Trophoblast cell (in vitro differentiated cells and primary cell): ENCODE measurements around the gene SNPH.

ENCODE experiments used
- DNase-seq, 2 donors: peaks; one replicate each; pipeline ENCODE4 v3.0.0-alpha.2; 2016
- H2AFZ ChIP-seq: 2 replicates; pipeline ENCODE4 v1.6.1; 2013; ENCODE audit warnings: low read length, moderate library complexity, mild to moderate bottlenecking; ENCODE audit not compliant: insufficient read depth, poor library complexity
- H2AK5ac ChIP-seq: 2 replicates; pipeline ENCODE4 v1.6.1; 2013; ENCODE audit warnings: mild to moderate bottlenecking, low read length
- H2BK120ac ChIP-seq: 2 replicates; pipeline ENCODE4 v1.6.1; 2013; ENCODE audit warnings: low read length, mild to moderate bottlenecking, moderate library complexity; ENCODE audit not compliant: insufficient read depth, poor library complexity
- H2BK12ac ChIP-seq: 2 replicates; pipeline ENCODE4 v1.6.1; 2013; ENCODE audit warnings: mild to moderate bottlenecking, low read length, moderate library complexity
- H2BK5ac ChIP-seq: 2 replicates; pipeline ENCODE4 v1.6.1; 2013; ENCODE audit warnings: low read length, low read depth, moderate library complexity, mild to moderate bottlenecking; ENCODE audit not compliant: poor library complexity
- H3K14ac ChIP-seq: 2 replicates; pipeline ENCODE4 v1.6.1; 2013; ENCODE audit warnings: mild to moderate bottlenecking, low read length
- H3K18ac ChIP-seq: 2 replicates; pipeline ENCODE4 v1.6.1; 2013; ENCODE audit warnings: mild to moderate bottlenecking, low read length
- H3K23ac ChIP-seq: 2 replicates; pipeline ENCODE4 v1.6.1; 2013; ENCODE audit warnings: low read length
- H3K27ac ChIP-seq: 2 replicates; pipeline ENCODE4 v1.5.1; 2013; ENCODE audit warnings: low read depth, mild to moderate bottlenecking, inconsistent platforms, low read length, moderate library complexity
- H3K27me3 ChIP-seq: 2 replicates; pipeline ENCODE4 v1.6.1; 2013; ENCODE audit warnings: inconsistent platforms, mild to moderate bottlenecking, low read length, moderate library complexity; ENCODE audit not compliant: insufficient read depth
- H3K36me3 ChIP-seq, 2 experiments: 1 replicate in 1 of 2; 2 replicates in 1 of 2; pipeline ENCODE4 v1.6.1; 2013; ENCODE audit warnings: low read length in 2 of 2, mild to moderate bottlenecking in 2 of 2, moderate library complexity in 1 of 2; ENCODE audit not compliant: insufficient read depth in 2 of 2, control insufficient read depth in 1 of 2
- H3K4ac ChIP-seq: 2 replicates; pipeline ENCODE4 v1.6.1; 2013; ENCODE audit warnings: low read depth, mild to moderate bottlenecking, low read length, moderate library complexity
- H3K4me1 ChIP-seq, 2 experiments: 1 replicate in 1 of 2; 2 replicates in 1 of 2; pipeline ENCODE4 v1.6.1; 2013; ENCODE audit warnings: low read length in 2 of 2, mild to moderate bottlenecking in 2 of 2, moderate library complexity in 1 of 2; ENCODE audit not compliant: insufficient read depth in 2 of 2, control insufficient read depth in 1 of 2
- H3K4me2 ChIP-seq: 2 replicates; pipeline ENCODE4 v1.6.1; 2013; ENCODE audit warnings: inconsistent platforms, mild to moderate bottlenecking, low read length, moderate library complexity
- H3K4me3 ChIP-seq: 2 replicates; pipeline ENCODE4 v1.5.1; 2013; ENCODE audit warnings: mild to moderate bottlenecking, low read depth, low read length, inconsistent platforms
- H3K79me1 ChIP-seq: one replicate; pipeline ENCODE4 v1.6.1; 2013; ENCODE audit warnings: low read length
- H3K79me2 ChIP-seq: 2 replicates; pipeline ENCODE4 v1.6.1; 2013; ENCODE audit warnings: low read length, mild to moderate bottlenecking; ENCODE audit not compliant: control insufficient read depth, insufficient read depth, poor library complexity
- H3K9ac ChIP-seq: 2 replicates; pipeline ENCODE4 v1.6.1; 2013; ENCODE audit warnings: mild to moderate bottlenecking, low read length
- H3K9me3 ChIP-seq: 2 replicates; pipeline ENCODE4 v1.6.1; 2013; ENCODE audit warnings: low read depth, mild to moderate bottlenecking, control low read depth, inconsistent platforms, low read length; ENCODE audit not compliant: insufficient read depth
- H4K12ac ChIP-seq: 2 replicates; pipeline ENCODE4 v1.6.1; 2013; ENCODE audit warnings: low read depth, mild to moderate bottlenecking, low read length, moderate library complexity
- H4K8ac ChIP-seq: 2 replicates; pipeline ENCODE4 v1.6.1; 2013; ENCODE audit warnings: low read depth, mild to moderate bottlenecking, low read length, moderate library complexity
- H4K91ac ChIP-seq: one replicate; pipeline ENCODE4 v1.6.1; 2013; ENCODE audit warnings: low read depth, mild to moderate bottlenecking, low read length, moderate library complexity
- WGBS: extraction: QIAGEN DNeasy Blood & Tissue Kit; methylation state at CpG from one replicate; pipeline ENCODE4 v1.1.7; 2013; ENCODE audit warnings: missing lambda C conversion rate; ENCODE audit not compliant: insufficient read length, insufficient coverage; ENCODE audit errors: extremely low coverage; 5-methylcytosine and 5-hydroxymethylcytosine counted together

The SNPH gene

GRCh38 chr20:1308067-1308701, 42.1 kb downstream of the SNPH start:
- H3K36me3 ChIP-seq = no peaks in the 10 kb centered on the region
- H3K9me3 ChIP-seq = peaks cover 1% of the 10 kb centered on the region
- no peak overlapping the region for H3K18ac ChIP-seq
- no peak overlapping the region for H3K4ac ChIP-seq
- no peak overlapping the region for H3K9ac ChIP-seq
- no peak overlapping the region for H3K4me2 ChIP-seq
- H3K14ac ChIP-seq = no peak overlapping the region
- H2BK120ac ChIP-seq = no peak overlapping the region
- no peaks in the 10 kb centered on the region for H3K79me2 ChIP-seq
- H4K91ac ChIP-seq = no peak overlapping the region
- no peaks in the 10 kb centered on the region for H3K79me1 ChIP-seq
- no peak overlapping the region for H4K8ac ChIP-seq
- H3K4me1 ChIP-seq = peaks cover 0 to 1% of the 10 kb centered on the region in 2 experiments
- no peak overlapping the region for H2BK12ac ChIP-seq
- H2AFZ ChIP-seq = no peak overlapping the region
- no peak overlapping the region for H2AK5ac ChIP-seq
- DNase-seq = no peak
- no peak overlapping the region for H3K4me3 ChIP-seq
- WGBS = no CpG with 5 or more reads among the region's 13 CpGs
- no peak overlapping the region for H2BK5ac ChIP-seq
- H3K27me3 ChIP-seq = no peaks in the 10 kb centered on the region
- H3K27ac ChIP-seq = no peak overlapping the region
- no peak overlapping the region for H4K12ac ChIP-seq
- H3K23ac ChIP-seq = no peak overlapping the region

GRCh38 chr20:1308702-1309095, 42.6 kb downstream of the SNPH start:
- no peak overlapping the region for H4K8ac ChIP-seq
- no peaks in the 10 kb centered on the region for H3K27me3 ChIP-seq
- no peak overlapping the region for H2AK5ac ChIP-seq
- no peaks in the 10 kb centered on the region for H3K79me1 ChIP-seq
- no peak for DNase-seq
- no peak overlapping the region for H3K4ac ChIP-seq
- no CpG with 5 or more reads among the region's 9 CpGs for WGBS
- H2BK5ac ChIP-seq = no peak overlapping the region
- H3K36me3 ChIP-seq = no peaks in the 10 kb centered on the region
- no peak overlapping the region for H3K23ac ChIP-seq
- H3K4me3 ChIP-seq = no peak overlapping the region
- H4K91ac ChIP-seq = no peak overlapping the region
- no peak overlapping the region for H2AFZ ChIP-seq
- H3K9me3 ChIP-seq = peaks cover 2% of the 10 kb centered on the region
- H3K4me1 ChIP-seq = peaks cover 0 to 3% of the 10 kb centered on the region in 2 experiments
- H3K79me2 ChIP-seq = no peaks in the 10 kb centered on the region
- H2BK12ac ChIP-seq = no peak overlapping the region
- H3K4me2 ChIP-seq = no peak overlapping the region
- H3K14ac ChIP-seq = no peak overlapping the region
- no peak overlapping the region for H3K27ac ChIP-seq
- no peak overlapping the region for H2BK120ac ChIP-seq
- H3K18ac ChIP-seq = no peak overlapping the region
- no peak overlapping the region for H4K12ac ChIP-seq
- H3K9ac ChIP-seq = no peak overlapping the region

GRCh38 chr20:1309439-1309847, 43.3 kb downstream of the SNPH start:
- Histone ChIP-seq H3K18ac (no peak overlapping the region), H3K4me2 (no peak overlapping the region), H3K27ac (no peak overlapping the region), H4K8ac (no peak overlapping the region), H3K4ac (no peak overlapping the region), H2BK5ac (no peak overlapping the region), H4K12ac (no peak overlapping the region), H3K27me3 (no peaks in the 10 kb centered on the region), H2AK5ac (no peak overlapping the region), H3K14ac (no peak overlapping the region), H3K4me3 (no peak overlapping the region), H3K23ac (no peak overlapping the region), H4K91ac (no peak overlapping the region), H3K36me3 (no peaks in the 10 kb centered on the region), H2BK12ac (no peak overlapping the region), H3K79me2 (no peaks in the 10 kb centered on the region), H3K4me1 (peaks cover 0 to 3% of the 10 kb centered on the region in 2 experiments), H3K9me3 (peaks cover 2% of the 10 kb centered on the region), H3K9ac (no peak overlapping the region), H2BK120ac (no peak overlapping the region), H2AFZ (no peak overlapping the region), H3K79me1 (no peaks in the 10 kb centered on the region)
- no peak for DNase-seq
- no CpG with 5 or more reads among the region's 12 CpGs for WGBS

GRCh38 chr20:1310071-1310470, 44.0 kb downstream of the SNPH start:
- no peak overlapping the region for H3K27ac ChIP-seq
- H4K8ac ChIP-seq = no peak overlapping the region
- no peak overlapping the region for H3K14ac ChIP-seq
- no peak overlapping the region for H3K23ac ChIP-seq
- H2AK5ac ChIP-seq = no peak overlapping the region
- H2AFZ ChIP-seq = no peak overlapping the region
- H3K79me1 ChIP-seq = no peaks in the 10 kb centered on the region
- H3K4me1 ChIP-seq = peaks cover 0 to 3% of the 10 kb centered on the region in 2 experiments
- peaks cover 2% of the 10 kb centered on the region for H3K9me3 ChIP-seq
- DNase-seq = no peak
- no CpG with 5 or more reads among the region's 9 CpGs for WGBS
- H3K27me3 ChIP-seq = no peaks in the 10 kb centered on the region
- no peak overlapping the region for H3K9ac ChIP-seq
- no peak overlapping the region for H2BK12ac ChIP-seq
- no peaks in the 10 kb centered on the region for H3K36me3 ChIP-seq
- no peak overlapping the region for H4K12ac ChIP-seq
- H2BK120ac ChIP-seq = no peak overlapping the region
- no peak overlapping the region for H3K4me3 ChIP-seq
- no peak overlapping the region for H4K91ac ChIP-seq
- no peak overlapping the region for H3K18ac ChIP-seq
- no peak overlapping the region for H3K4me2 ChIP-seq
- H3K79me2 ChIP-seq = no peaks in the 10 kb centered on the region
- no peak overlapping the region for H3K4ac ChIP-seq
- no peak overlapping the region for H2BK5ac ChIP-seq
